IMR-90 (cell line): ENCODE data around the gene PRKN. TPM values are rescaled to one million over a fixed set of nuclear protein-coding genes. Genes with fewer than 3 reads are reported as not detected.

Experiments used
- ATAC-seq: fragments of 200-7000 bp; cut with Tn5 transposase; 2 replicates; pipeline ENCODE4 v1.9.1; 2020; ENCODE audit warnings: low read depth, mild to moderate bottlenecking, moderate library complexity
- BruUV-seq: library from RNA; stranded (reverse); fragments of 400-500 nt; replicated peaks from 2 replicates; lab custom pipeline; 2021; lab: Mats Ljungman, UMichigan
- CTCF ChIA-PET: fragments of 300-600 bp; formaldehyde crosslinking; extraction: SDS; loops from one replicate; lab custom pipeline; 2021; ENCODE audit warnings: antibody characterized with exemption; lab: Yijun Ruan, JAX
- POLR2A ChIA-PET: fragments of 300-600 bp; sonication (Branson Sonifier 250); formaldehyde crosslinking; loops from one replicate; lab custom pipeline; 2022; ENCODE audit warnings: antibody characterized with exemption; ENCODE audit not compliant: unreplicated experiment; lab: Charles Lee
- DNase-seq: peaks from one replicate; pipeline ENCODE4 v3.0.0; 2013
- H2AFZ ChIP-seq: replicated peaks from 2 replicates; pipeline ENCODE3; 2013; ENCODE audit warnings: low read length, mild to moderate bottlenecking; ENCODE audit not compliant: poor library complexity
- H2AK5ac ChIP-seq: 2 replicates; pipeline ENCODE4 v1.6.1; 2013; ENCODE audit warnings: low read depth, low read length, inconsistent platforms
- H2AK9ac ChIP-seq: replicated peaks from 2 replicates; pipeline ENCODE3; 2013; ENCODE audit warnings: mild to moderate bottlenecking, low read depth, low read length, moderate library complexity; ENCODE audit not compliant: poor library complexity
- H2BK120ac ChIP-seq: 2 replicates; pipeline ENCODE4 v1.6.1; 2013; ENCODE audit warnings: low read depth, low read length, inconsistent platforms
- H2BK15ac ChIP-seq: 3 replicates; pipeline ENCODE4 v1.6.1; 2013; ENCODE audit warnings: low read depth, low read length, inconsistent platforms
- H2BK20ac ChIP-seq: 2 replicates; pipeline ENCODE4 v1.6.1; 2013; ENCODE audit warnings: low read depth, mild to moderate bottlenecking, inconsistent platforms, low read length, moderate library complexity
- H2BK5ac ChIP-seq: 2 replicates; pipeline ENCODE4 v1.6.1; 2013; ENCODE audit warnings: mild to moderate bottlenecking, low read depth, low read length, inconsistent platforms; ENCODE audit not compliant: poor library complexity, severe bottlenecking
- H3K14ac ChIP-seq: replicated peaks from 2 replicates; pipeline ENCODE4 v1.6.1; 2013; ENCODE audit warnings: low read depth, low read length, inconsistent platforms
- H3K18ac ChIP-seq: 2 replicates; pipeline ENCODE4 v1.6.1; 2013; ENCODE audit warnings: low read depth, low read length, control low read depth
- H3K23ac ChIP-seq: 2 replicates; pipeline ENCODE4 v1.6.1; 2013; ENCODE audit warnings: low read depth, low read length, inconsistent platforms
- H3K27ac ChIP-seq: 2 replicates; pipeline ENCODE4 v1.5.1; 2013; ENCODE audit warnings: mild to moderate bottlenecking, control low read depth, low read length; ENCODE audit not compliant: insufficient read depth
- H3K27me3 ChIP-seq: 2 replicates; pipeline ENCODE4 v1.6.1; 2013; ENCODE audit warnings: low read length; ENCODE audit not compliant: control insufficient read depth, insufficient read depth
- H3K36me3 ChIP-seq: 2 replicates; pipeline ENCODE4 v1.6.1; 2013; ENCODE audit warnings: low read length, mixed read lengths; ENCODE audit not compliant: control insufficient read depth, insufficient read depth
- H3K4ac ChIP-seq: 2 replicates; pipeline ENCODE4 v1.6.1; 2013; ENCODE audit warnings: low read depth, low read length, inconsistent platforms
- H3K4me1 ChIP-seq: 2 replicates; pipeline ENCODE4 v1.6.1; 2013; ENCODE audit warnings: low read length, mixed read lengths; ENCODE audit not compliant: control insufficient read depth, insufficient read depth
- H3K4me2 ChIP-seq: 2 replicates; pipeline ENCODE4 v1.6.1; 2013; ENCODE audit warnings: low read depth, mild to moderate bottlenecking, control low read depth, low read length, moderate library complexity
- H3K4me3 ChIP-seq: 2 replicates; pipeline ENCODE4 v1.5.1; 2013; ENCODE audit warnings: low read depth, mild to moderate bottlenecking, control low read depth, low read length, moderate library complexity; ENCODE audit not compliant: insufficient read depth
- H3K56ac ChIP-seq: 2 replicates; pipeline ENCODE4 v1.6.1; 2013; ENCODE audit warnings: low read length, inconsistent platforms; ENCODE audit not compliant: insufficient read depth; ENCODE audit errors: extremely low read depth
- H3K79me1 ChIP-seq, 2 experiments: 2 replicates each; pipeline ENCODE4 v1.6.1; 2013; ENCODE audit warnings: low read length in 2 of 2, inconsistent platforms in 1 of 2, low read depth in 1 of 2
- H3K9ac ChIP-seq: 2 replicates; pipeline ENCODE4 v1.6.1; 2013; ENCODE audit warnings: low read depth, low read length, control low read depth
- H3K9me1 ChIP-seq: 2 replicates; pipeline ENCODE4 v1.6.1; 2013; ENCODE audit warnings: low read length, inconsistent platforms; ENCODE audit not compliant: insufficient read depth
- H3K9me3 ChIP-seq: 2 replicates; pipeline ENCODE4 v1.6.1; 2013; ENCODE audit warnings: low read length; ENCODE audit not compliant: control insufficient read depth, insufficient read depth
- H4K20me1 ChIP-seq: 2 replicates; pipeline ENCODE4 v1.6.1; 2013; ENCODE audit warnings: low read length, inconsistent platforms; ENCODE audit not compliant: insufficient read depth
- H4K5ac ChIP-seq: 2 replicates; pipeline ENCODE4 v1.6.1; 2013; ENCODE audit warnings: mild to moderate bottlenecking, low read depth, low read length, control low read depth
- H4K8ac ChIP-seq, 2 experiments: 2 replicates each; pipeline ENCODE4 v1.6.1; 2013; ENCODE audit warnings: low read depth in 2 of 2, low read length in 2 of 2, control low read depth in 1 of 2, inconsistent platforms in 1 of 2
- H4K91ac ChIP-seq: 2 replicates; pipeline ENCODE4 v1.6.1; 2013; ENCODE audit warnings: low read depth, low read length, inconsistent platforms; ENCODE audit not compliant: insufficient read depth
- CTCF ChIP-seq: conservative IDR thresholded peaks from 2 replicates; pipeline ENCODE4 v1.5.1; 2012; ENCODE audit warnings: mild to moderate bottlenecking, low read depth, low read length, improper control_type of control experiment
- RCOR1 ChIP-seq: IDR thresholded peaks from 2 replicates; pipeline ENCODE4 v1.6.1; 2012; ENCODE audit warnings: mild to moderate bottlenecking, low read length, improper control_type of control experiment; ENCODE audit not compliant: insufficient replicate concordance
- WGBS, 2 experiments: methylation state at CpG; one replicate each; pipeline versions ENCODE4 v1.1.5 to v1.1.7; 2013; ENCODE audit warnings: missing lambda C conversion rate in 2 of 2; ENCODE audit not compliant: insufficient read length in 1 of 2; ENCODE audit errors: extremely low coverage in 2 of 2; 5-methylcytosine and 5-hydroxymethylcytosine counted together
- dilution Hi-C: fragments of 300-500 bp; cut with HindIII; formaldehyde crosslinking; loops from one replicate; pipeline ENCODE4 v1.14.3; 2018; ENCODE audit warnings: low sequenced_read_pairs; ENCODE audit not compliant: unreplicated experiment
- in situ Hi-C: fragments of 300-500 bp; cut with MboI; formaldehyde crosslinking; loops from 3 replicates; pipeline ENCODE4 v1.14.3; 2019; ENCODE audit warnings: low sequenced_read_pairs, inconsistent platforms, mixed read lengths
- intact Hi-C: fragments of 100-400 bp; cut with micrococcal nuclease; formaldehyde crosslinking; loops from 2 replicates; pipeline ENCODE4 v1.10.0; 2022
- polyA plus RNA-seq, 3 experiments: library from polyadenylated mRNA; depleted of rRNA; stranded (reverse); fragments of >200 nt; gene quantifications; 2 replicates each; pipeline ENCODE4 v1.2.3, GENCODE V29; 2012; ENCODE audit warnings: low replicate concordance in 1 of 3
- total RNA-seq: library from RNA; depleted of rRNA; stranded (reverse); fragments of >200 nt; gene quantifications from 2 replicates; pipeline ENCODE4 v1.2.3, GENCODE V29; 2012

PRKN gene
- total and polyA plus RNA-seq, 2 of the 4 experiments (the other 2 are of a cell fraction): 0.15 to 0.18 TPM

DNA sequence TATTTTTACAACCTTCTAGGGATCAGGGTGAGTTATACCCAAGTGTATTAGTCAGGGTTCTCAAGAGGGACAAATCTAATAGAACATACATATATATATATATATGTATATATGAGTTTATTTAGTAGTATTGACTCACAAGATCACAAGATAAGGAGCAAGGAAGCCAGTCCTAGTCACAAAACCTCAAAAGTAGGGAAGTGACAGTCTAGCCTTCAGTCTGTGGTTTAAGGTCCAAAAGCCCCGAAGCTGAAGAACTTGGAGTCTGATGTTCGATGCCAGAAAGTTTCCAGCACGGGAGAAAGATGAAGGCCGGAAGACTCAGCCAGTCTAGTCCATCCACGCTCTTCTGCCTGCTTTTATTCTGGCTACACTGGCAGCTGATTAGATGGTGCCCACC lies 821.0 kb downstream of the PRKN start:
- no TSS peak for BruUV-seq
- H3K4me1 ChIP-seq: no peaks in the 10 kb centered on the region
- intact Hi-C loops (no loop called here), dilution Hi-C loops (no loop called here), in situ Hi-C loops (no loop called here)
- no peak overlapping the region for H3K4me3 ChIP-seq
- H3K9me3 ChIP-seq: peaks cover 13% of the 10 kb centered on the region
- CTCF ChIA-PET: no interaction called here
- no peak for DNase-seq
- no peak overlapping the region for H2BK120ac ChIP-seq
- H3K27me3 ChIP-seq: no peaks in the 10 kb centered on the region
- TF ChIP-seq CTCF (no peak), RCOR1 (no peak)
- no peak overlapping the region for H2BK5ac ChIP-seq
- H3K23ac ChIP-seq: no peak overlapping the region
- H3K79me1 ChIP-seq: no peaks in the 10 kb centered on the region
- no peak overlapping the region for H4K91ac ChIP-seq
- no peaks in the 10 kb centered on the region for H3K36me3 ChIP-seq
- H3K9me1 ChIP-seq: no peaks in the 10 kb centered on the region
- H4K8ac ChIP-seq: no peak overlapping the region
- H4K5ac ChIP-seq: no peak overlapping the region
- H3K18ac ChIP-seq: no peak overlapping the region
- H3K4me2 ChIP-seq: no peak overlapping the region
- H4K20me1 ChIP-seq: no peaks in the 10 kb centered on the region
- POLR2A ChIA-PET: no interaction called here
- H3K56ac ChIP-seq: no peak overlapping the region
- H3K27ac ChIP-seq: no peak overlapping the region
- H2AK5ac ChIP-seq: no peak overlapping the region
- WGBS, 2 experiments: 79% methylated on average over 3 of the region's 5 CpGs; no CpG with 5 or more reads in 1 of the 2 experiments
- ATAC-seq: no peak
- no peak overlapping the region for H2AFZ ChIP-seq
- no peak overlapping the region for H3K14ac ChIP-seq
- H3K4ac ChIP-seq: no peak overlapping the region
- no peak overlapping the region for H2BK20ac ChIP-seq
- no peak overlapping the region for H2AK9ac ChIP-seq
- no peak overlapping the region for H3K9ac ChIP-seq
- H2BK15ac ChIP-seq: no peak overlapping the region
